ENCODE measurements around the gene PIM1. TPM values are rescaled to one million over a fixed set of nuclear protein-coding genes. Genes with fewer than 3 reads are reported as not detected.
A peak's percentile ranks its signal among the peaks of the same experiment; 100 is the strongest.

The PIM1 gene
- total and polyA plus RNA-seq, 9 of the 15 experiments (the other 6 are each of a cell fraction or from before 2014, with no cell fraction given) = 19.0 to 789 (median 212) TPM

DNA sequence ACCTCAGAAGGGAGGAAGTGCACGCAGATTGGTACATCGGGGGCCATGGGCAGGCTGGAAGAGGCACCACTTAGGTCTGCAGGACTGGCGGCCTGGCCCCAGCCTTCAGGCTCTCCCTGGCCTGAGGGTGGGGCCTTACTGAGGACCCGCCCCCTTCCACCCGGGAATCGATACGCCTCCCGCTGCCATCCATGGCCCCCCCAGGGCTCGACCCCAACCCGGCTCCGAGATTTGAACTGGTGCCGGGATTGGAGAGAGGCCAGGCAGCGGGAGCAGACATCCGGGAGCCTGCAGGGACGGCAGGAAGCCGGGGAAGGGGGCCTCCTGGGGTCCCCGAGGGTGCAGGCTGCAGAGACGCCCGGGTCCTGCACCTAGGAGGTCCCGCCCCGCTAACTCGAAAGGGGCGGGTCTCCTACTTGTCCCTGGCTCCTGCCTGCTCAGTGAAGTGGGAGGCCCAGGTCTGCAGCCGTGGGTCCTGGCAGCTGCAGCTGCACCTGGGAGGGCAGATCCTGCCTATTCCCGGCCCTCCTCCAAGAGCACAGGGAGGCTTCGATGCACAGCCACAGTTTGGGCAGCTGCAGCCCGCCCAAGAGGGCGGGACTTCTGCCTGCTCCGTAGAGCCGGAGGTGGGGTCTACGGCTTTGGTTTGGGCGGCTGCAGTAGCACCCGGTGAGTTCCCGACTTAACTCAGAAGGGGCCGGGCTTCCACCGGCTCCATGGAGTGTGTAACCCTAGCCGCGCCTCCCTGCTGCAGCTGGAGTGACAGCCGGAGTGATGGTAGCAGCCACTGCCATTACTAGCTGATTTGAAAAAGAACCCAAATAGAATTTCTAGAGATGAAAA, 52.4 kb downstream of the PIM1 start (continued):
- no peak for TF ChIP-seq SAFB2 (IDR thresholded peaks at IDR 0.05; ENCODE audit: borderline replicate concordance, low read depth, low read length, severe bottlenecking)
- no peak for TF ChIP-seq ZNF584 (CRISPR knock-in tag; IDR thresholded peaks at IDR 0.05; ENCODE audit: low read depth)
- TF ChIP-seq, protein P1, sequence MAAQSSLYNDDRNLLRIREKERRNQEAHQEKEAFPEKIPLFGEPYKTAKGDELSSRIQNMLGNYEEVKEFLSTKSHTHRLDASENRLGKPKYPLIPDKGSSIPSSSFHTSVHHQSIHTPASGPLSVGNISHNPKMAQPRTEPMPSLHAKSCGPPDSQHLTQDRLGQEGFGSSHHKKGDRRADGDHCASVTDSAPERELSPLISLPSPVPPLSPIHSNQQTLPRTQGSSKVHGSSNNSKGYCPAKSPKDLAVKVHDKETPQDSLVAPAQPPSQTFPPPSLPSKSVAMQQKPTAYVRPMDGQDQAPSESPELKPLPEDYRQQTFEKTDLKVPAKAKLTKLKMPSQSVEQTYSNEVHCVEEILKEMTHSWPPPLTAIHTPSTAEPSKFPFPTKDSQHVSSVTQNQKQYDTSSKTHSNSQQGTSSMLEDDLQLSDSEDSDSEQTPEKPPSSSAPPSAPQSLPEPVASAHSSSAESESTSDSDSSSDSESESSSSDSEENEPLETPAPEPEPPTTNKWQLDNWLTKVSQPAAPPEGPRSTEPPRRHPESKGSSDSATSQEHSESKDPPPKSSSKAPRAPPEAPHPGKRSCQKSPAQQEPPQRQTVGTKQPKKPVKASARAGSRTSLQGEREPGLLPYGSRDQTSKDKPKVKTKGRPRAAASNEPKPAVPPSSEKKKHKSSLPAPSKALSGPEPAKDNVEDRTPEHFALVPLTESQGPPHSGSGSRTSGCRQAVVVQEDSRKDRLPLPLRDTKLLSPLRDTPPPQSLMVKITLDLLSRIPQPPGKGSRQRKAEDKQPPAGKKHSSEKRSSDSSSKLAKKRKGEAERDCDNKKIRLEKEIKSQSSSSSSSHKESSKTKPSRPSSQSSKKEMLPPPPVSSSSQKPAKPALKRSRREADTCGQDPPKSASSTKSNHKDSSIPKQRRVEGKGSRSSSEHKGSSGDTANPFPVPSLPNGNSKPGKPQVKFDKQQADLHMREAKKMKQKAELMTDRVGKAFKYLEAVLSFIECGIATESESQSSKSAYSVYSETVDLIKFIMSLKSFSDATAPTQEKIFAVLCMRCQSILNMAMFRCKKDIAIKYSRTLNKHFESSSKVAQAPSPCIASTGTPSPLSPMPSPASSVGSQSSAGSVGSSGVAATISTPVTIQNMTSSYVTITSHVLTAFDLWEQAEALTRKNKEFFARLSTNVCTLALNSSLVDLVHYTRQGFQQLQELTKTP (IDR thresholded peaks at IDR 0.05; ENCODE audit: low read depth in 1 of 2, partially characterized antibody in 2 of 2) = peak in 1 of 2 experiments; percentile 92
- TF ChIP-seq, protein P2, sequence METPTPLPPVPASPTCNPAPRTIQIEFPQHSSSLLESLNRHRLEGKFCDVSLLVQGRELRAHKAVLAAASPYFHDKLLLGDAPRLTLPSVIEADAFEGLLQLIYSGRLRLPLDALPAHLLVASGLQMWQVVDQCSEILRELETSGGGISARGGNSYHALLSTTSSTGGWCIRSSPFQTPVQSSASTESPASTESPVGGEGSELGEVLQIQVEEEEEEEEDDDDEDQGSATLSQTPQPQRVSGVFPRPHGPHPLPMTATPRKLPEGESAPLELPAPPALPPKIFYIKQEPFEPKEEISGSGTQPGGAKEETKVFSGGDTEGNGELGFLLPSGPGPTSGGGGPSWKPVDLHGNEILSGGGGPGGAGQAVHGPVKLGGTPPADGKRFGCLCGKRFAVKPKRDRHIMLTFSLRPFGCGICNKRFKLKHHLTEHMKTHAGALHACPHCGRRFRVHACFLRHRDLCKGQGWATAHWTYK (CRISPR knock-in tag; IDR thresholded peaks at IDR 0.05) = no peak; the same call in 1 of the 2 replicates
- peak; percentile 88 for TF ChIP-seq ZBTB7A (IDR thresholded peaks at IDR 0.05; ENCODE audit: borderline replicate concordance, control insufficient read depth, low read depth, low read length)
- TF ChIP-seq NFXL1 (CRISPR knock-in tag; IDR thresholded peaks at IDR 0.05) = no peak
- TF ChIP-seq, protein P3, sequence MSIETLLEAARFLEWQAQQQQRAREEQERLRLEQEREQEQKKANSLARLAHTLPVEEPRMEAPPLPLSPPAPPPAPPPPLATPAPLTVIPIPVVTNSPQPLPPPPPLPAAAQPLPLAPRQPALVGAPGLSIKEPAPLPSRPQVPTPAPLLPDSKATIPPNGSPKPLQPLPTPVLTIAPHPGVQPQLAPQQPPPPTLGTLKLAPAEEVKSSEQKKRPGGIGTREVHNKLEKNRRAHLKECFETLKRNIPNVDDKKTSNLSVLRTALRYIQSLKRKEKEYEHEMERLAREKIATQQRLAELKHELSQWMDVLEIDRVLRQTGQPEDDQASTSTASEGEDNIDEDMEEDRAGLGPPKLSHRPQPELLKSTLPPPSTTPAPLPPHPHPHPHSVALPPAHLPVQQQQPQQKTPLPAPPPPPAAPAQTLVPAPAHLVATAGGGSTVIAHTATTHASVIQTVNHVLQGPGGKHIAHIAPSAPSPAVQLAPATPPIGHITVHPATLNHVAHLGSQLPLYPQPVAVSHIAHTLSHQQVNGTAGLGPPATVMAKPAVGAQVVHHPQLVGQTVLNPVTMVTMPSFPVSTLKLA (conservative IDR thresholded peaks at IDR 0.05) = peak in 1 of 2 experiments; percentile 55; a peak in 1 of 4 replicates
- no peak for TF ChIP-seq HCFC1 (IDR thresholded peaks at IDR 0.05; ENCODE audit: low read depth, low read length)
- no peak for TF ChIP-seq DDX20 (tag; IDR thresholded peaks at IDR 0.05; ENCODE audit: low read depth)
- TF ChIP-seq CCNT2 (IDR thresholded peaks at IDR 0.05; ENCODE audit: borderline replicate concordance, extremely low read depth, insufficient read length, low read depth, low read length) = peak; percentile 56
- peak; percentile 86 for TF ChIP-seq ZFP36 (IDR thresholded peaks at IDR 0.05; ENCODE audit: low read depth, low read length, partially characterized antibody)
- TF ChIP-seq FUS (optimal IDR thresholded peaks at IDR 0.05; ENCODE audit: low read depth, low read length) = no peak
- no peak for TF ChIP-seq BDP1 (IDR thresholded peaks at IDR 0.05; ENCODE audit: insufficient read depth, insufficient read length)
- TF ChIP-seq CAMTA2 (CRISPR knock-in tag; conservative IDR thresholded peaks at IDR 0.05) = no peak
- TF ChIP-seq ASH1L (IDR thresholded peaks at IDR 0.05; ENCODE audit: borderline replicate concordance, low read depth, partially characterized antibody) = no peak
- TF ChIP-seq, protein P4, sequence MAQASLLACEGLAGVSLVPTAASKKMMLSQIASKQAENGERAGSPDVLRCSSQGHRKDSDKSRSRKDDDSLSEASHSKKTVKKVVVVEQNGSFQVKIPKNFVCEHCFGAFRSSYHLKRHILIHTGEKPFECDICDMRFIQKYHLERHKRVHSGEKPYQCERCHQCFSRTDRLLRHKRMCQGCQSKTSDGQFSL (CRISPR knock-in tag; IDR thresholded peaks at IDR 0.05) = no peak
- TF ChIP-seq, protein P4 (tag; IDR thresholded peaks at IDR 0.05) = no peak; a peak in 1 of 4 replicates
- no peak for TF ChIP-seq ZZZ3 (IDR thresholded peaks at IDR 0.05)
